Hepatocyte (in vitro differentiated cells): Measurements from ENCODE around the gene TREML2.

Experiments used
- CTCF ChIP-seq: fragments of 200-600 bp; sonication (generic); IDR thresholded peaks from 2 replicates; pipeline ENCODE4 v1.5.1; 2016; ENCODE audit warnings: antibody characterized with exemption, mild to moderate bottlenecking; ENCODE audit not compliant: poor library complexity
- EZH2phosphoT487 ChIP-seq: fragments of 200-600 bp; sonication (generic); IDR thresholded peaks from one replicate; pipeline ENCODE4 v1.6.1; 2018; ENCODE audit warnings: antibody characterized with exemption, mild to moderate bottlenecking, low read depth, moderate library complexity; ENCODE audit not compliant: unreplicated experiment, severe bottlenecking

- TF ChIP-seq CTCF: no peak
- TF ChIP-seq EZH2phosphoT487: no peak
These were observed 19.4 kb downstream of the TREML2 start for GRCh38 chr6:41181566-41181965.
